Activated CD8-positive, alpha-beta memory T cell treated with anti-CD3 and anti-CD28 coated beads, Interleukin-2, amount 50 U/mL, for 48 hours (primary cell): ENCODE results near the gene KCNG4.

Experiments
- DNase-seq: peaks from one replicate; pipeline ENCODE4 v3.0.0-alpha.2; 2020

KCNG4 gene

DNA sequence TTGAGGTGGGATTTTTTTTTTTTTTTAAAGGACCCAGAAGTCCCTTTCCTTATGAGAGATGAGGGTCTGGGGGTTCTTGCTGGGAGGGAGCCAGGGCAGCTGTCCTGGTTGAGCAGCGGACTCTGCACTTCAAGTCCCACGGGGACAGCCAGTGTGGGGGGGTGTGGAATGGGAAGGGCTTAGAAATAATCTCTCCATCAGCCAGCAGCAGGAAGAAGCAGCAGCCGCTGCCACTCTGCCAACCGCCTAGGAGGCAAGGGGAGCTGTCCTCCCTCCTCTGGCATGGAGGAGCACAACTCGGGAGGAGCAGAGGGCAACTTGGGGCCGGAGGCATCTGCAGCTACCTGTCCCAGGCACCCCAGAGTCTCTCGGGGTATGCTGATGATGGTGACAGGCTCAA, at the start of gene KCNG4:
Gene KCNG4, minus strand, starts transcription at position 104 of the 400 bp plus-strand sequence. CDS start 2,527 bp downstream, outside the sequence.
- DNase-seq: no peak

- no peak for DNase-seq
Measured at GRCh38 chr16:84288902-84289301, 49.1 kb upstream of the KCNG4 start.

- DNase-seq: no peak
Measured at GRCh38 chr16:84286578-84287240, 46.9 kb upstream of the KCNG4 start.

- DNase-seq: no peak
Measured at GRCh38 chr16:84284154-84284722, 44.4 kb upstream of the KCNG4 start.

DNA sequence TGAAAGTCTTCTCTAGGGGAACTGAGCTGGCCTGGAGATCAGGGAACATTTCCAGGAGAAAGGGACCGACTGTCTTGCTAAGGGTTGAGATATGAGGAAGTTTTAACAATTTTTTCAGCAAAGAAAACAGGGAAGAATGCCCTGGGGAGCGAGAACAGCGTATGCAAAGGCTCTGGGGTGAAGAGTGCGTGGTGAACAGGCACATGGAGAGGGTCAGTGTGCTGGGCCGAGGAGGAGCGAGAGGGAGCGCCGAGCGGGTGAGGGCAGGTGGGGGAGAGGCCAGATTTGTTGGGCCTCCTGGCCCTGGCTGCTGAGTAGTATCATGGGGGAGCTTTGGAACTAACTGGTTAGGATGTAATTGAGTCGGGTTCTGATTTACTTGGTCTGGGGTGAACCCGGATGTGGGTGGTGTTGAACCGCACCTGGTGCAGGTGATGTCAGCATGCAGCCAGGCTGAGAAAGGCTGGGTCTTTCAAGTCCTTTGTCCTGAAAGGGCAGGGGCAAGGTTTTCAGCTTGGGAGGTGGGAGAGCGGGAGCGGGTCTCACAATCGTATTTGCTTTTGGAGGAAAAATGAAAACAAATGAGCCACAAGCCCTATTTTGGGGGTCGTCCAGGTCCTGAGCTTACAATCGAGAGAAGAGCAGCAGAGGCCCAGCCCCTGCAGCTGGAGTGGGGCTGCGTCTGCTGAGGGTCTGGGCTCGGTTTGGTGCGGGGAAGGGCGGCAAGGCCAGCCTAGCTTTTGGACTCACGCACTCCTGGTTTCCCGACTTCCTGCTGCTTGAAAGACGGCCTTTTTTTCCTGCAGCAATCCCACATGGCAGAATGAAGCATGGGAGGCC, 43.7 kb upstream of the KCNG4 start:
- no peak for DNase-seq

GRCh38 chr16:84282533-84282932, 42.7 kb upstream of the KCNG4 start:
- no peak for DNase-seq

GRCh38 chr16:84281074-84281473, 41.3 kb upstream of the KCNG4 start:
- DNase-seq: no peak

GRCh38 chr16:84279881-84280280, 40.1 kb upstream of the KCNG4 start:
- DNase-seq: no peak

DNA sequence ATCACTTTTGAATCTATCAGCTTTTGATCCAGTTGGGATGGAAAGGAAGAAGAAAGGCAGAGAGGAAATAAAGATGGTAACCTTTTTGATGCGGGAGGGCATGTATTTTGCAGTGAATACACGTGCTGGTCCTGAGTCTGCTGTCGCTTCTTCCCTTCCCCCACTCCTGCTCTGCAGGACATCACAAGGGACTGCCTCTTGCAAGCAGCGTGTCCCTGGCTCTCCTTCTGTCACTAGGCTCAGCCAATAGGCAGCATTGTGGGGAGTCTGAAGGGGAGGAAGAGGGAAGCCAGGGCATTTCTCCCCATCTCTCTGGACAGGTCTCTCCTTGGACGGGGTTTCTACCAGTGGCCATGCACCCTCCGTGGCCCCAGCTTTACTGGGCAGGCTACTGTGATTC, 39.2 kb upstream of the KCNG4 start:
- no peak for DNase-seq

DNA sequence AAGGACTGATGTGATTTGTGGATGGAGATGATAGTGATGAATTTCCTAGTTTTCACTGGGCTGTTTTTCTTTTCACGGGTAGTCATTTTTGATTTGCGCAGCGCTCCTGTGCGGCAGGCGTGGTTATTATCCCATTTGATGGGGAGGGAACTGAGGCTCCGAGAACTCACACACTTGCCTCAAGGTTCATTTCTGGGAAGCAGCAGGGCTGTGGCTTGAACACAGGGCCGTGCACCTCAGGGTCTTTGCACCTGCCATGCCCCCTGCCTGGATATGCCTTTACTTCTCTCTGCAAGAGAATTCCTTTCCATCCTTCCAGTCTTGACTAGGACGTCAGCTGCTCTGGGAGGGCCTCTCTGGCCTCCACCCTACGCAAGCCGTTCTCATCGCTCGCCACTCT, 38.5 kb upstream of the KCNG4 start:
- no peak for DNase-seq

GRCh38 chr16:84277244-84277823, 37.5 kb upstream of the KCNG4 start:
- peak; percentile 93 for DNase-seq

- DNase-seq: no peak
Measured at GRCh38 chr16:84275585-84276151, 35.9 kb upstream of the KCNG4 start.

DNA sequence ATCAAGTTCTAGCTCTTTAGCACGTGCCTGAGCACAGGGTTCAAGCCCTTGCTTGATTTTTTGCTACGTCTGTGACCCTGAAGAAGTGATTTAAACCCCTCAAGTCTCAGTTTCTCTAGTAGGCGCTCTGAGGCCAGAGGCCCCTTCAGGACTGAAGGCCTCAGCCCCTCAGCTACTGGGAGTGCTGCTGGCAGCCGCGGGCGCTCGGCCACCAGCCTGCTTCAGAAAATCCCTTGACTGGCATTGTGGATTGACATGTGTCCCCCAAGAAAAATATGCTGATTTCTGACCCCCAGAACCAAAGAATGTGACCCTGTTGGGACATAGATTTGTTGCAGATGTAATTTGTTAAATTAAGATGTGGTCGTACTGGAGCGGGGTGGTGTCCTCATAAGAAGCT, 34.7 kb upstream of the KCNG4 start:
- no peak for DNase-seq

GRCh38 chr16:84272740-84273320, 33.0 kb upstream of the KCNG4 start:
- DNase-seq: no peak

GRCh38 chr16:84271866-84272265, 32.1 kb upstream of the KCNG4 start:
- no peak for DNase-seq

DNA sequence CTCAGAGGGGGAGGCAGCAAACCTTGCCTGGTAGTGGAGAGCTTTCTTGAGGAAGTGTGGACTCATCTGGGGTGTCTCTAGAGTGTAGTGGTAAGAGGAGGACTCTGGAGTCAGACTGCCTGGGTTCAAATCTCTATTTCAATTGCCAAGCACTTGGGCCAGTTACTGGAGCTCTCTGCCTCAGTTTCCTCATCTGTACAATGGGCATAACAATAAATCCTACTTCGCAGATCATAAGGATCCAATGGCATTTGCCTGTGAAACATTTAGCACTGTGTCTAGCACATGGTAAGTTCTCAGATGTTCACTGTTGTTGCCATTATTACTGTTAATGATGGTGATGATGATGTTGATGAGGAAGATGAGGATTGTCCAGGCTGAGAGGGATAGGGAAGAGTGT, 31.2 kb upstream of the KCNG4 start:
- no peak for DNase-seq

DNA sequence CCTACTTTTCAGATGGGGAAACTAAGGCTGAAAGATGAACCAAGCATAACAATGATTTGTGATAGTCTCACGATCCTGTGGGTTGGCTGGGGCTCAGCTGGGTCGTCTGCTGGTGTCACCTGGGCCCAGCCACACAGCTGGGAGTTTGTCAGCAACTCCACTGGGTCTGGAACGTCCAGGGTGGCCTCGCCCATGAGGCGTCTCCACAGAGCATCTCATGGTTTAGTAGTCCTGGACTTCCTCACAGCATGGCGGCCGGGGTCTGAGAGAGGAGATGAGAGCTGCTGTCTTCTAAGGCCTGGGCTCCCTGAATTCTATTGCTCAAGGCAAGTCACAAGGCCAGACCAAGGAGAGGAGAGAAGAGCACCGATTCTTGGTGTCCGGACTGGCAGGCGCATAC, 30.7 kb upstream of the KCNG4 start:
- DNase-seq: no peak

GRCh38 chr16:84270071-84270470, 30.3 kb upstream of the KCNG4 start:
- no peak for DNase-seq

- no peak for DNase-seq
Measured at GRCh38 chr16:84268291-84269040, 28.7 kb upstream of the KCNG4 start.

DNA sequence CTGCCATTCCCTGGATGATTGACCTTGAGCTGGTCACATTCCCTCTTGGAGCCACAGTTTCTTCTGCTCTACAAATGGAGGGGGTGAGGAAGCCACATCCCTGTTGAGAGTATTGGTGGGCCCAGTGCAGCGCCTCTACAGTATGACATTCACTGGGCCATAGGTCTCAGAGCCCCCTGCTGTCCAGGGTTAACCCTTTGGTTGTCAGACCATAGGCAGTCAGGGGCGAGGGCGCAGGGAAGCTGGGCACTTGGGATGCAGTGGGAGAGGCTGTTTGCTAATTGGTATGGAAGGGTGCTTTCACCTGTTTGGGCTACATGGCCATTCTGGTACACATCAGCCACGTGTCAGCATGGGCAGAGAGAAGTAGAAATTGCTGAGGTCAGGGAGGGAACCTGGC, 27.6 kb upstream of the KCNG4 start:
- DNase-seq: no peak

DNA sequence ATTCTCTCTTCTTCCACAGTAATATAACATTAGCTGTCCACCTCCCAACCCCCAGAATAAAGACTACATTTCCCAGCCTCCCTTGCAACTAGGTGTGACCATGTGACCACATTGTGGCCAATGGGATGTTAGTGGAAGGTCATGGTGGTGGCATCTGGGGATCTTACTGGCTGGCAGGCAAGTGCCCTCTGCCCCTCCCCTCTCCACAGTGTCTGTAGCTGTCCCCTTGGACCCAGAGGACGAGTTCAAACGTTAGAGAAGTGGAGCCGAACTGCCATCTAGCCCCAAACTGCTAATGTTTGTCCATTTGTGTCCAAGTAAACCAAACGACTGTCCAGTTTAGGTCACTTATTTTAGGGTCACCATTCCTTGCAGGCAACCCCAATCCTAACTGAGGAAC, 26.6 kb upstream of the KCNG4 start:
- peak; percentile 53 for DNase-seq

- DNase-seq: no peak
Measured at GRCh38 chr16:84262939-84263338, 23.1 kb upstream of the KCNG4 start.
